ENCODE data around the gene C2orf15. TPM values are rescaled to one million over a fixed set of nuclear protein-coding genes. Genes with fewer than 3 reads are reported as not detected.

C2orf15 gene
- total RNA-seq, 4 donors from 2014 or later = 0.40 to 3.3 TPM; not detected in 2

DNA sequence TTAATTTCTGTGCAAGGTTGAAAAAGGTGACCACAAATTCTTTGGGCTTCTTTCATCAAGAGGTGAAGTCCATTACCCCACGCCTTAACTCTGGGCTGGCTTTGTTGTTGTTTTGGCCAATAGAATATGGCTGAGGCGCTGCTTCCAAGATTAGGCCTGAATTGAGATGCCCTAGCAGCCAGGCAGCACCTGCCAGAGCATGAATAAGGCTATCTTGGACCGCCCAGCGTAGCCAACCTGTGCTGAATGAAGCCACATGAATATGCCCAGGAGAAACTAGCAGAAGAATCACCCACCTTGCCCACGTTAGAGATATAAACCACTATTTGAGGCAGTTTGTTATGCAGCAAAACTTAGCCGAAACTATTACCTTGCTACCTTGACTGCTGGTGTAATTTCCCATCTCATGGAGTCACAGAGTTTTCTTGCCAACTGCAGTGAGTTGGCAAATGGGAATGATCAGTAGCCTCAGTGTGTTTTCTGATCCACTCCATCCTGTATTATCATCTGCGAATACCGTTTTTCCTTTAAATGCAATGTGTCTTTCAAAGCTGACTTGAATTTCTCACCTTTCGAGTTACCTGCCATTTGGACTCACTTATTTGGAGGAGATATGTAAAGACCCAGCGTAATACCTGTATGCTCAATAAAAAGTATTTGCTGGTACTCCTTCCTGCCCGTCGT, 12.6 kb downstream of the C2orf15 start:
- no peak for ATAC-seq
- 10 to 25% methylated on average over 7 of the region's 12 CpGs for whole genome bisulfite sequencing, 2 donors (ENCODE audit: low coverage in 1 of 2)

DNA sequence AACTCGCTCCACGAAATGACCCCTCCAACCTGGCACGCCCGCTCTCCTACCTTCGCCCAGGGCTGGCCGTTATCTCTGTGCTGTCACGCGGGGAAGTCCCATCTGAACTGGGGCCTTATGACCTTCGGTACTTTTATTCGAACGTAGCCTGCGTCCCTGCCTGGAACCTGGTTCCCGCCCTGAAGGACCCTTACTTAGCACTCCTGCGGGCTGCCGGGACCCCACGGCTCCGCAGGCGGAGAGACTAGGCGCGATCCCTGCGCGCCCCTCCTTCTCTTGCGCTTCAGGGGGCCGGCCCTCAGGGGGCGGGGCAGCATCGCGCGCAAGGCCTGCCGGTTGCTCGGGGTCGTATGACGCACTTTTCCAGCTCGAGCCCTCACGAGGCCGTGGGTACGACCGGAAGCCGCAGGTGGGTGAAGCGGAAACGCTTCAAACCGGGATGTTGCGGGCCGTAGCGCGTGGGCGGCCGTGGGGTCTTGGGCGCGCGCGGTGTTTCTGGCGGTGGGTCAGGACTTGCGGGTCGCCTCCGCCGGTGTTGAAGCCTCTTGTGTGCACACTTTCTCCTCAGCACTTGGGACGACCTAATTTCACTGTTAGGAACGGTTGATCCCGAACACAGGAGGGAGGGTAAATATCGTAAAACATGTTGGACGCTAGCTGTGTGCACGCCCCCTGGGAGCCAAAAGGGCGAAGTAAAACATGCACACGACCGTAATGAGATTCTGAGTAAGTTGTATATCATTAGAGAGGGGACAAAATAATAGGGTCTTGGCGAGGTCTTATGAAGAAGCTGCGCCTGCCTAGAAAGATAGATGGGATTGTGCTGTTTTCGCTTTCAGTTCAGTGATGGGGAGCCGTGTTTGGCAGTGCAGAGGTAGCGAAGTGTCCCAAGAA, 13.4 kb downstream of the C2orf15 start, which contains the start of the genes LIPT1 and TSGA10:
LIPT1 (plus strand) TSS at position 325 of the 894 bp plus-strand sequence. CDS start 6,991 bp downstream, outside the sequence.
TSGA10 (minus strand) TSS at position 300 of the 894 bp plus-strand sequence. CDS start 45,503 bp downstream, outside the sequence.
- TF ChIP-seq, protein P1, sequence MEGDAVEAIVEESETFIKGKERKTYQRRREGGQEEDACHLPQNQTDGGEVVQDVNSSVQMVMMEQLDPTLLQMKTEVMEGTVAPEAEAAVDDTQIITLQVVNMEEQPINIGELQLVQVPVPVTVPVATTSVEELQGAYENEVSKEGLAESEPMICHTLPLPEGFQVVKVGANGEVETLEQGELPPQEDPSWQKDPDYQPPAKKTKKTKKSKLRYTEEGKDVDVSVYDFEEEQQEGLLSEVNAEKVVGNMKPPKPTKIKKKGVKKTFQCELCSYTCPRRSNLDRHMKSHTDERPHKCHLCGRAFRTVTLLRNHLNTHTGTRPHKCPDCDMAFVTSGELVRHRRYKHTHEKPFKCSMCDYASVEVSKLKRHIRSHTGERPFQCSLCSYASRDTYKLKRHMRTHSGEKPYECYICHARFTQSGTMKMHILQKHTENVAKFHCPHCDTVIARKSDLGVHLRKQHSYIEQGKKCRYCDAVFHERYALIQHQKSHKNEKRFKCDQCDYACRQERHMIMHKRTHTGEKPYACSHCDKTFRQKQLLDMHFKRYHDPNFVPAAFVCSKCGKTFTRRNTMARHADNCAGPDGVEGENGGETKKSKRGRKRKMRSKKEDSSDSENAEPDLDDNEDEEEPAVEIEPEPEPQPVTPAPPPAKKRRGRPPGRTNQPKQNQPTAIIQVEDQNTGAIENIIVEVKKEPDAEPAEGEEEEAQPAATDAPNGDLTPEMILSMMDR (IDR thresholded peaks at IDR 0.05) = peak in 1 of 4 experiments; percentile 30
- TF ChIP-seq EP300 (IDR thresholded peaks at IDR 0.05) = no peak
- peak; percentile 68 to 78 for TF ChIP-seq POLR2A (IDR thresholded peaks at IDR 0.05)
- TF ChIP-seq POLR2AphosphoS5 (IDR thresholded peaks at IDR 0.05) = peak; percentile 92
- peak within 1 kb of the TSS; percentile 78 to 93 (median 88) for H3K27ac ChIP-seq
- ATAC-seq = peak; percentile 99
- H3K27me3 ChIP-seq = no peaks in the 10 kb centered on the region
- H3K4me3 ChIP-seq = peak within 1 kb of the TSS; percentile 66 to 67
- no peaks in the 10 kb centered on the region for H3K9me3 ChIP-seq
- WGBS, 2 donors (ENCODE audit: low coverage in 1 of 2) = 0% methylated on average over 17 to 25 of the region's 70 CpGs
- peaks cover 3 to 24% (median 15%) of the 10 kb centered on the region in 3 donors for H3K4me1 ChIP-seq
- H3K36me3 ChIP-seq = peaks cover 0 to 29% of the 10 kb centered on the region in 2 donors

More for the DNA sequence above, 12.6 kb downstream of the C2orf15 start:
- Histone ChIP-seq H3K9me3 (no peaks in the 10 kb centered on the region), H3K4me3 (peak overlapping the region; percentile 66 to 67), H3K27me3 (no peaks in the 10 kb centered on the region), H3K27ac (peak overlapping the region; percentile 78 to 93 (median 88)), H3K4me1 (peaks cover 3 to 24% (median 15%) of the 10 kb centered on the region in 3 donors), H3K36me3 (peaks cover 0 to 21% of the 10 kb centered on the region in 2 donors)
- TF ChIP-seq EP300 (IDR thresholded peaks at IDR 0.05) (no peak), POLR2AphosphoS5 (IDR thresholded peaks at IDR 0.05) (no peak), POLR2A (IDR thresholded peaks at IDR 0.05) (no peak)
- TF ChIP-seq, protein P1 (IDR thresholded peaks at IDR 0.05) = no peak

DNA sequence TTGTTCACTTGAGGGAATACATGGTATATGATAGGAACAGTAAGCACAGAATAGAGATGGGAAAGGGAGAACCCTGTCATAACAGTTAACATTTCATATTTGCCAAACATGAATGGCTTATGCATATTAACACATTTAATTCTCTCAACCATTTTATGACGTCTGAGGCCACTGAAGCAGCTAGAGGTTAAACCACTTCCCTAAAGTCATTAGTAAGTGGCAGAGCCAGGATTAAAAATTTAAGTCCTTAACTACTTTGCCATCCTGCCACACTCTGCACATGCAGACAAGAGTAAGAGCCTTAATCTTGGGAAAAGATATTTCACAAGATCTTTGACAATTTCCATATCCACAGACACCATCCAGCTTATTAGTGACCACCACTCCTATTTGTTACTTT, 15.4 kb downstream of the C2orf15 start:
- H3K27ac ChIP-seq = no peak overlapping the region
- 53 to 71% methylated on average over 1 of the region's 1 CpG for WGBS, 2 donors (ENCODE audit: low coverage in 1 of 2)
- ATAC-seq = no peak
- no peak for TF ChIP-seq EP300 (IDR thresholded peaks at IDR 0.05)
- no peak for TF ChIP-seq POLR2A (IDR thresholded peaks at IDR 0.05)
- no peaks in the 10 kb centered on the region for H3K9me3 ChIP-seq
- no peak overlapping the region for H3K4me3 ChIP-seq
- H3K4me1 ChIP-seq = peaks cover 3 to 24% (median 15%) of the 10 kb centered on the region in 3 donors
- H3K27me3 ChIP-seq = no peaks in the 10 kb centered on the region
- H3K36me3 ChIP-seq = peaks cover 0 to 38% of the 10 kb centered on the region in 2 donors

DNA sequence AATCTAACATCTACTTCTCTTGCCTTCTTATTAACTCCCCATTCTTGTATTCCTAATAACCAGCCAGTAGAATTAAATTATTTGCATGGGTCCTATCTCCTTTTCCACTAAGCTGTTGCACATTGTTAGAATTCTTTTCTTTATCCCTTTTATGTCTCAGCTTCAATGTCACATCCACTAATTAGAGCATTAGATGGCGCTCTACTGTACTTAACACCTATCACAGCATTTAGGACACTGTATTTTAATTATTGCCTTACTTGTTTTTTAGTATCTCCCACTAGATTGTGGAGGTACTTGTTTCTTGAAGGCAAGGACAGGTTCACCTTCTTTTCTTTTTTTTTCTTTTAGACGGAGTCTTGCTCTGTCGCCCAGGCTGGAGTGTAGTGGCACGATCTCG, 17.1 kb downstream of the C2orf15 start:
- no peaks in the 10 kb centered on the region for H3K27me3 ChIP-seq
- no peak for ATAC-seq
- no peak overlapping the region for H3K27ac ChIP-seq
- 75 to 100% methylated on average over 1 to 2 of the region's 5 CpGs for WGBS, 2 donors (ENCODE audit: low coverage in 1 of 2)
- no peak for TF ChIP-seq POLR2A (IDR thresholded peaks at IDR 0.05)
- H3K9me3 ChIP-seq = no peaks in the 10 kb centered on the region
- H3K4me1 ChIP-seq = peaks cover 3 to 21% (median 15%) of the 10 kb centered on the region in 3 donors
- H3K36me3 ChIP-seq = peaks cover 0 to 53% of the 10 kb centered on the region in 2 donors
- no peak overlapping the region for H3K4me3 ChIP-seq

DNA sequence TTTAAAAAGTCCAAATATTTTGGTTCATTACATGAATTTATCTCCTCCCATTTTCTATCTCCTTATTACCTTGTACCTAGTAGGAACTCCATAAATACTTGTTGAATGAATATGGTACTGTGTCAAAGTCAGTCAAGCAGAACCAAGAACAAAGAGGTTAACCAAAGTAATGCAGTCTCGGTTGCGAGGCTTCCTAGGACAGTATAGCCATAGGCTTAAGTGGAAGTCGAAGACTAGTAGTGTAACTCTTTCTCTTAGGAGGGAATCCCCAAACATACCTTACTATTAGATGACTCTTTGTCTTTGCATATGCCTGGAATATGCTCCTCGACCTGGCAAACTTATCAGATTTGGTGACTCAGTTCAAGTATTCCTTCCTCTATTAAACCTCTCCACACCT, 18.1 kb downstream of the C2orf15 start:
- ATAC-seq = no peak
- Histone ChIP-seq H3K36me3 (peaks cover 0 to 62% of the 10 kb centered on the region in 2 donors), H3K9me3 (no peaks in the 10 kb centered on the region), H3K27ac (no peak overlapping the region), H3K4me1 (peaks cover 3 to 13% (median 8%) of the 10 kb centered on the region in 3 donors), H3K27me3 (no peaks in the 10 kb centered on the region), H3K4me3 (no peak overlapping the region)
- WGBS, 2 donors (ENCODE audit: low coverage in 1 of 2) = 80 to 88% methylated on average over 4 of the region's 4 CpGs
- TF ChIP-seq, protein P1 (IDR thresholded peaks at IDR 0.05) = no peak
- TF ChIP-seq EP300 (IDR thresholded peaks at IDR 0.05) = no peak
- TF ChIP-seq POLR2AphosphoS5 (IDR thresholded peaks at IDR 0.05) = no peak
- no peak for TF ChIP-seq POLR2A (IDR thresholded peaks at IDR 0.05)
